Astrocyte (in vitro differentiated cells and primary cell): ENCODE results near the gene PHF14. TPM values are rescaled to one million over a fixed set of nuclear protein-coding genes. Genes with fewer than 3 reads are reported as not detected.

Experiments
- DNase-seq: peaks from one replicate; pipeline ENCODE4 v3.0.0-alpha.2; 2010; ENCODE audit warnings: low read depth
- FAIRE-seq: peaks from 2 replicates; lab custom pipeline; 2011; peaks lifted over from hg19 to GRCh38; lab: Jason Lieb, UNC
- H2AFZ ChIP-seq: 2 replicates; pipeline ENCODE4 v1.6.0; 2012; ENCODE audit warnings: low read depth, low read length, inconsistent platforms
- H3K27ac ChIP-seq: 2 replicates; pipeline ENCODE4 v1.5.1; 2011; ENCODE audit warnings: low read depth, low read length, inconsistent platforms
- H3K27me3 ChIP-seq: 2 replicates; pipeline ENCODE4 v1.6.0; 2011; ENCODE audit warnings: low read length, inconsistent platforms; ENCODE audit not compliant: insufficient read depth
- H3K36me3 ChIP-seq: 2 replicates; pipeline ENCODE4 v1.5.1; 2011; ENCODE audit warnings: low read length, inconsistent platforms; ENCODE audit not compliant: insufficient read depth
- H3K4me1 ChIP-seq: 2 replicates; pipeline ENCODE4 v1.5.1; 2011; ENCODE audit warnings: low read length, inconsistent platforms; ENCODE audit not compliant: insufficient read depth
- H3K4me2 ChIP-seq: 2 replicates; pipeline ENCODE4 v1.6.0; 2012; ENCODE audit warnings: low read length, inconsistent platforms
- H3K4me3 ChIP-seq: 2 replicates; pipeline ENCODE4 v1.5.1; 2011; ENCODE audit warnings: low read depth, mild to moderate bottlenecking, low read length, inconsistent platforms; ENCODE audit not compliant: insufficient read depth
- H3K79me2 ChIP-seq: 2 replicates; pipeline ENCODE4 v1.6.0; 2012; ENCODE audit warnings: mild to moderate bottlenecking, low read length, inconsistent platforms; ENCODE audit not compliant: insufficient read depth
- H3K9ac ChIP-seq: 2 replicates; pipeline ENCODE4 v1.6.0; 2012; ENCODE audit warnings: mild to moderate bottlenecking, low read length, inconsistent platforms
- H3K9me3 ChIP-seq: 2 replicates; pipeline ENCODE4 v1.5.1; 2012; ENCODE audit warnings: low read depth, mild to moderate bottlenecking, low read length, inconsistent platforms; ENCODE audit not compliant: insufficient read depth
- H4K20me1 ChIP-seq: 2 replicates; pipeline ENCODE4 v1.6.0; 2012; ENCODE audit warnings: low read length, inconsistent platforms; ENCODE audit not compliant: insufficient read depth
- H3K27ac Mint-ChIP-seq: one replicate; pipeline ENCODE4 v1.8.0; 2021; ENCODE audit warnings: mild to moderate bottlenecking, mixed read lengths; ENCODE audit not compliant: unreplicated experiment
- H3K27me3 Mint-ChIP-seq: one replicate; pipeline ENCODE4 v1.8.0; 2021; ENCODE audit warnings: low read depth, mixed read lengths; ENCODE audit not compliant: unreplicated experiment
- H3K36me3 Mint-ChIP-seq: one replicate; pipeline ENCODE4 v1.8.0; 2021; ENCODE audit warnings: low read depth, mixed read lengths; ENCODE audit not compliant: unreplicated experiment
- H3K4me1 Mint-ChIP-seq: one replicate; pipeline ENCODE4 v1.8.0; 2021; ENCODE audit warnings: low read depth, mixed read lengths; ENCODE audit not compliant: unreplicated experiment
- H3K4me3 Mint-ChIP-seq: one replicate; pipeline ENCODE4 v1.8.0; 2021; ENCODE audit warnings: mild to moderate bottlenecking, moderate library complexity, mixed read lengths; ENCODE audit not compliant: unreplicated experiment
- H3K9me3 Mint-ChIP-seq: one replicate; pipeline ENCODE4 v1.8.0; 2021; ENCODE audit warnings: mild to moderate bottlenecking, mixed read lengths; ENCODE audit not compliant: unreplicated experiment
- EZH2 ChIP-seq: IDR thresholded peaks from 2 replicates; pipeline ENCODE4 v1.6.1; 2012; ENCODE audit warnings: mild to moderate bottlenecking, low read length, inconsistent platforms; ENCODE audit not compliant: insufficient read depth
- total RNA-seq: library from RNA; stranded (reverse); gene quantifications from 2 replicates; pipeline ENCODE4 v1.2.1, GENCODE V29; 2021
- TF ChIP-seq, protein P1 (sequence below): IDR thresholded peaks from 2 replicates; pipeline ENCODE4 v1.5.1; 2011; ENCODE audit warnings: low read depth, mild to moderate bottlenecking, inconsistent platforms, low read length, moderate library complexity; ENCODE audit not compliant: insufficient read depth

The PHF14 gene
- total RNA-seq, 1 donor from 2014 or later = 28.8 TPM

DNA sequence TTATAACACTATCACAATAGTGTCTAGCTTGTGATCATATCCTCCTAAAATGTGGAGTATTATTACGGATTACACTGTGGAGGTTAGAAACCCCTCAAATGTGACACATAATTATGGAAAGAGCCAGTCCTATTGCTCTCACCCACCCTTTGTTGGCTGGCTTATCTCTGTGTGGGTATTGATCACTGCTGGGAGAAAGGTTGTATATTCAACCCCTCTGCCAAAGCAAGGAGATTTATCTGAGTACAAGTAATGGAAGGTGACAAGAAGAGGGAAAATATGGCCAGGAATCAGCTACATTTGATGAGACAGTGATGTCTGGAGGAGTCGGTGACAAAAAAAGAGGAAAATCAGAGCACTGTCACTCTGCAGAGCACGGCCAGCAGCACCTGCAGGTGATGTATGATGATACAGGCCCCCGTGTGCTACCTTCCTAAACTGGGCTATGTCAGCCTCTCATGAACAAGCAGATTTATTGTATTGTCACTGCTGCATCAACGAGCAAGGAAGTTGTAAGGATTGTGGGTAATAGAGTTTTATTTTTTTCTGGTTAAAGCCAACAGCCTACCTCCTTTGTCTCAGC is 235.3 kb downstream of the PHF14 start:
- Histone ChIP-seq H3K4me1 (no peaks in the 10 kb centered on the region), H3K9ac (no peak overlapping the region), H4K20me1 (no peaks in the 10 kb centered on the region), H3K9me3 (no peaks in the 10 kb centered on the region), H3K4me3 (no peak overlapping the region), H3K79me2 (no peaks in the 10 kb centered on the region), H3K27me3 (peaks cover 7% of the 10 kb centered on the region), H3K4me2 (no peak overlapping the region), H3K36me3 (no peaks in the 10 kb centered on the region), H2AFZ (no peak overlapping the region), H3K27ac (no peak overlapping the region)
- DNase-seq (no peak), FAIRE-seq (no peak)
- Mint-ChIP-seq H3K4me1 (no peaks in the 10 kb centered on the region), H3K36me3 (no peaks in the 10 kb centered on the region), H3K9me3 (no peaks in the 10 kb centered on the region), H3K4me3 (no peak overlapping the region), H3K27me3 (peaks cover 2% of the 10 kb centered on the region), H3K27ac (no peak overlapping the region)
- no peak for TF ChIP-seq EZH2
- TF ChIP-seq, protein P1, sequence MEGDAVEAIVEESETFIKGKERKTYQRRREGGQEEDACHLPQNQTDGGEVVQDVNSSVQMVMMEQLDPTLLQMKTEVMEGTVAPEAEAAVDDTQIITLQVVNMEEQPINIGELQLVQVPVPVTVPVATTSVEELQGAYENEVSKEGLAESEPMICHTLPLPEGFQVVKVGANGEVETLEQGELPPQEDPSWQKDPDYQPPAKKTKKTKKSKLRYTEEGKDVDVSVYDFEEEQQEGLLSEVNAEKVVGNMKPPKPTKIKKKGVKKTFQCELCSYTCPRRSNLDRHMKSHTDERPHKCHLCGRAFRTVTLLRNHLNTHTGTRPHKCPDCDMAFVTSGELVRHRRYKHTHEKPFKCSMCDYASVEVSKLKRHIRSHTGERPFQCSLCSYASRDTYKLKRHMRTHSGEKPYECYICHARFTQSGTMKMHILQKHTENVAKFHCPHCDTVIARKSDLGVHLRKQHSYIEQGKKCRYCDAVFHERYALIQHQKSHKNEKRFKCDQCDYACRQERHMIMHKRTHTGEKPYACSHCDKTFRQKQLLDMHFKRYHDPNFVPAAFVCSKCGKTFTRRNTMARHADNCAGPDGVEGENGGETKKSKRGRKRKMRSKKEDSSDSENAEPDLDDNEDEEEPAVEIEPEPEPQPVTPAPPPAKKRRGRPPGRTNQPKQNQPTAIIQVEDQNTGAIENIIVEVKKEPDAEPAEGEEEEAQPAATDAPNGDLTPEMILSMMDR = no peak

DNA sequence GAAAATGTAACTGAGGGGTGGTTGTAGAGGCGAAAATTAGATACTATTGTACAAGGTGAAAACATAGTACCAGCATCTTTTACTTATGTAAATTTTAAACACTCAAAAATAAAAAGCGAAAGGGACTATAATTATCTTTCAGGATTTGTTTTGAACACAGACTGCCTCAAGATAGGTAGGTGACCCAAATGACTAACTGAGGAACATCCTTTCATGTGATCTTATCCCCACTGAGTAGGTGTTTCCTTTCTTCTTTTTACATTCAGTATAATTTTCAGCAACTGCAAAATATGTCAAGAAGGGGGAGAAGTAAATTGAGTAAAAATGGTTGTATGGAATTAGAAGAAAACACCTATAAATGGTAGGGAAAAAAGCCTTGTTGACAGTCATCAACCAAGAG is 236.7 kb downstream of the PHF14 start:
- H3K9me3 Mint-ChIP-seq = no peaks in the 10 kb centered on the region
- no peaks in the 10 kb centered on the region for H3K79me2 ChIP-seq

More for the DNA sequence above, 236.7 kb downstream of the PHF14 start:
- Mint-ChIP-seq H3K27me3 (no peaks in the 10 kb centered on the region), H3K4me3 (no peak overlapping the region), H3K27ac (no peak overlapping the region), H3K36me3 (no peaks in the 10 kb centered on the region), H3K4me1 (no peaks in the 10 kb centered on the region)
- Histone ChIP-seq H3K9me3 (no peaks in the 10 kb centered on the region), H3K27ac (no peak overlapping the region), H3K4me1 (no peaks in the 10 kb centered on the region), H3K27me3 (no peaks in the 10 kb centered on the region), H4K20me1 (no peaks in the 10 kb centered on the region), H3K9ac (no peak overlapping the region), H3K4me3 (no peak overlapping the region), H2AFZ (no peak overlapping the region), H3K36me3 (no peaks in the 10 kb centered on the region), H3K4me2 (no peak overlapping the region)
- DNase-seq (no peak), FAIRE-seq (no peak)
- TF ChIP-seq EZH2 = no peak
- TF ChIP-seq, protein P1 = no peak
